OCI-M1 (cell line): ENCODE results near the gene PPP2R2D.

Experiments used
- DNase-seq: peaks from one replicate; lab custom pipeline; 2025; lab: John Stamatoyannopoulos, UW

Gene PPP2R2D

DNA sequence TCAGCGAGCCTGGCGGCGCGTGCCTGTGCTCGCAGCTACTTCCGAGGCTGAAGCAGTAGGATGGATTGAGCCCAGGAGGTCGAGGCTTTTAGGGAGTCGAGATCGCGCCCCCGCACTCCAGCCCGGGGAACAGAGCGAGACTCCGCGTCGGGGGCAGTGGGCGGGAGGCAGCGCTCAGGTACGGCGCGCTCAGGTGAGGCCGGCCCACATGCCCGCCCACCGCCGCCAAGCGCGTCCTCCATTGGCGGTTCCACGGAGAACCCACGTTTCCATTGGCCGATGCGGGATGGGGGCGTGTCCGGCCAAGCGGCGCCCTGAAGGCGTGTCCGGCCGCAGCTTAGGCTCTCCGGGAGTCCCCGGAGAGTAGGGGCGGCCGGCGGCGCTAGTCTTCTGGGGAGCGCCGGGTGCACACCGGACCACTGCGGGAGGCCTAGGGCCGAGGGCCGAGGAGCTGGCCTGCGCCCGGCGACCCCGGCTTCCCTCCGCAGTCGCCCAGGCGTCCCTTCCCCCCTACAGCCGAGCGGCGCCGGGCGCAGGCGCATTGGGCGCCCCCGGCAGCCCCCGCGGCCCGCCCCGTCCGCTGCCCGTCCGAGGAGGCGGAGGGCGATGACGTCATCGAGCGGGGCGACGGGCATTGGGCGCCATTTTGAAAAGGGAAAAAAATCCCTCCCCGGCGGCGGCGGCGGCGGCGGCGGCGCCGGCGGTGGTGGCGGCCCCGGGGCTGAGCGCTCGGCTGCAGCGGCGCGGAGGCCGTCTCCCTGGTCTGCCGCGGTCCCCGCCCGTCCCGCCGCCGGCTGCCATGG lies at the start of gene PPP2R2D:
TSS of gene PPP2R2D (plus strand) at position 659 of the 803 bp plus-strand sequence. CDS start at position 800, 141 bp downstream.
- DNase-seq: peak; percentile 97

- DNase-seq: no peak
These were observed 49.5 kb upstream of the PPP2R2D start for GRCh38 chr10:131851346-131851745.

- DNase-seq: no peak
These were observed 48.5 kb upstream of the PPP2R2D start for GRCh38 chr10:131852176-131852822.

GRCh38 chr10:131852823-131853609 lies 47.8 kb upstream of the PPP2R2D start:
- no peak for DNase-seq

DNA sequence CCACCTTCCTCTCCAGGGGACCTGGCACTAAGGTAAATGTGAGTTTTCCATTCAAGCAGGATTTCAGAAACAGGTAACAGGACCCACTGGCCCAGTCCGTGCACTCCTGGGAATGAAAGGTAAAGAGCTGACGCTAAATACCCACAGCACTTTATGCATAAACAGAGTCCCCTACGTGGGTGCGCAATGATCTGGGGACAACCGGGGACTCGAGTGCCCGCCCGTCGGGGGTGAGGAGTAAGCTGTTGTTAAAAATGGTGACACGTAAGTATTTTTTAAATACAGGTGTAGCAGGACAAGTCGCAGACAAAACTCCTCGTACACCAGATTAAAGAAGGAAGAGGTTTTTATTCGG lies 47.2 kb upstream of the PPP2R2D start:
- no peak for DNase-seq

- DNase-seq: no peak
These were observed 46.1 kb upstream of the PPP2R2D start for GRCh38 chr10:131854579-131855335.

DNA sequence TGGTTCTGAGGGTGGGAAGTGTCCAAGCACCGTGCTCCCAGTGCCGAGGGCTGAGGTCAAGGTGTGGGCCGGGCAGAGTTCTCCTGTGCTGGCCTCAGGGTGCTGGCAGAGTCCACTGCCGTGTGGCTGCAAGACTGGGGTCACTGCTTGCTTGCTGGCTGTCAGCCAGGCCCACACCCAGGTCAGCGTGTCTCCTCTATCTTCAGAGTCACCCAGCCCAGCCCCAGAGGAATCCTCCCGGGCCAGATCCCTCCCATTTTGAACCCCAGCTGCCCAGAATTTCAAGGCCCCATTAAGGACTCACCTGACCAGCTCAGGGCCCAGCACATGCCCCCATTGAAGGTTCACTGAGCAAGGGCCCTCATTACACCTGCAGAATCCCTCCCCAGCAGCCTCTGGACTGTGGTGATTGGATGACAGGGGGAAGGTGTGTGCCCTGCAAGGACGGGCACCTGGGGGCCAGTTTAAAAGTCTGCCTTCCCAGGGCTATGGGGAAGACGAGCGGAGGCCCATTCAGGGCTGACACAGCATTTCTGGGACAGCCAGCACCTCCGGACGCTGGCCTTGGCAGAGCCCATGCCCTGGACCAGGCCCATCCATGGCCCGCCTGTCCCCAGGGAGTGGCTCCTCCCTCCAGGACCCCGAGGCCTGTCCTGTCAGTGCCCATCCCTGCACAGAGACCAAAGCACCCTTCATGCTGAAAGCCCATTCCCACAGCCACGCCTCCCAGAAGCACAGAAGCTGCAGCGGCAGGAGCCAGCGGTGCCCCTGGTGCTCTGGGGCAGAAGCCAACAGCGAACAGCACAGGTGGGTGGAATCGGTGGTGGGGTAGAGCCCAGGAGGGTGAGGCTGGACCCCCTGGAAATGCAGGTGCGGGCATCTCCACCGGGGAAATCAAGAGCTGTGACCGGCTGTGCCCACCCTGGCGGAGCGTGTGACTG lies 45.1 kb upstream of the PPP2R2D start:
- no peak for DNase-seq

- no peak for DNase-seq
These were observed 44.2 kb upstream of the PPP2R2D start for GRCh38 chr10:131856441-131857094.

- no peak for DNase-seq
These were observed 43.4 kb upstream of the PPP2R2D start for GRCh38 chr10:131857156-131858117.

- DNase-seq: no peak
These were observed 42.7 kb upstream of the PPP2R2D start for GRCh38 chr10:131858118-131858515.

DNA sequence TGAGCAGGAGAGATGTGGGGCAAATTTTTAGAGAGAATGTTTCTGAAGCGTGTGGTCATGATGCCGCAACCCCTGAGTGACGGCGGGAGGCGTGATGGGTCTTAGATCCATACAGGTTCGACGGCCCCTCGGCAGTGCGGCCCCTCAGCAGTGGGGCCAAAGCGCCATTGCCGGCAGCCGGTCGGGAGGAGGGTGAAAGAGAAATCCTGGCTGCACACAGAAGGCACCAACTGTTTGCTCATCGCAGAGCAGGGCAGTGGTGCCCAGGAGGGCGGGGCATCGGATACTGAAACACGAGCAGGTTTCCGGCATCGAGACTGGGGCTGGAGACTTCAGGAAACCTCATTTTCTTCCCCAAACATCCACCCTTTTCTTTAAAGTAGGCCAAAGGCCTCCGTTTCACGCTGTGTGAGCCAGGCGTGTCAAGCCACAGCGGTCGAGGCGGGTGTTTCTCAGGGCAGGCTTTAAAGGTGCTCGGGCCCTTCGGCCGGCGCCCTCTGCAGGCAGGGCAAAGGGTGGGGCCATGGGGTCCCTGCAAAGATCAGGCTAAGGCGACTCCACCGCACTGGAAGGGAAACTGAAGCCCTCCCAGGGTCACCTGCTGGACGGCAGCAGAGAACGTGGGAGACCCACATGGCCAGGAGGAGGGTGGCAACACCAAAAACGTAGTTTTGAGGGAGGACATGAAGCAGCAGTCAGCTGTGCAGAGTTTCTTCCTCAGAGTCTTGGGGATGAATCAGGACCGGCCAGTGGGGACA lies 42.0 kb upstream of the PPP2R2D start:
- no peak for DNase-seq

- DNase-seq: no peak
These were observed 41.3 kb upstream of the PPP2R2D start for GRCh38 chr10:131859341-131860020.

DNA sequence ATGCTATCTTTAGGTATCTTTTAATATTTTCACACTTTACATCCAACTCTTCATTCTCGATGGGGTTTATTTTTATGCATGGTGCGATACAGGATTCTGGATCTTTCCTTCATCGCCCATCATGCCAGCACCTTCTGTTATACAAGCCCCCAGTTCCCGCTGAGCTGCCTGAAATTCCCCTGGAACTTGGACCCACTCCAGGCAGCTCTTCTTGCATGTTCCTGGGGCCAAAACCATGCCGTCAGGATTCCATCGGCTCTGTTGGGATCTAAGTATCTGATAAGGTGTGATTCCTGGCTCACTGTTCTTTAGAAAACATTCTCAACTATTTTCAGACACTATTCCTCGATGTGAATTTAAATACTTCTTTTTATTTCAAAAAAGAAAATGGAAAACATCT lies 40.5 kb upstream of the PPP2R2D start:
- no peak for DNase-seq

DNA sequence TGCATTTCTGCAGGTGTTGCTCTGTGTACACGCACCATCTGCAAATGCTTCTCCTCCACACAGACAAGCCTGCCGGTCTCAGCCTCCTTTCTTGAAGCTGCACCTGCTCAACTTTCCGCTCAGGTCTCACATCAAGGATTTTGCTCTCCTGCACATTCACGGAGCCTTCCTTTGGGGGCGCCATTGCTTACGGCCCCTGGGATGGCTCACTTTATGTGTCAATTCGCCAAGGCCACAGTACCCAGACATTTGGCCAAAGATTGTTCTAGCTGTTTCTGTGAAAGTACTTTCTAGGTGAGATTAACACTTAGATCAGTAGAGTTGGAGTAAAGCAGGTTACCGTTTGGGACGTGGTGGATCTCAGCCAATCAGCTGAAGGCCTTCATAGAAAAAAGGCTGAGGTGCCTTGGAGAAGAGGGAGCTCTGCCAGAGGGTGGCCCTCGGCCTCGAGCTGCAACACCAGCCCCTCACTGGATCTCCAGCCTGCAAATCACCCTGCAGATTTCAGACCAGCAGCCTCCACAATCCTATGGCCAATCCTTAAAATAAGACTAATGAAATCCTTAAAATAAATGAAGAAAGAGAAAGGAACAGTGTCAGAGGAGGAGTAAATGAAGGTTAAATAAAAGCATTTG lies 39.9 kb upstream of the PPP2R2D start:
- DNase-seq: no peak

DNA sequence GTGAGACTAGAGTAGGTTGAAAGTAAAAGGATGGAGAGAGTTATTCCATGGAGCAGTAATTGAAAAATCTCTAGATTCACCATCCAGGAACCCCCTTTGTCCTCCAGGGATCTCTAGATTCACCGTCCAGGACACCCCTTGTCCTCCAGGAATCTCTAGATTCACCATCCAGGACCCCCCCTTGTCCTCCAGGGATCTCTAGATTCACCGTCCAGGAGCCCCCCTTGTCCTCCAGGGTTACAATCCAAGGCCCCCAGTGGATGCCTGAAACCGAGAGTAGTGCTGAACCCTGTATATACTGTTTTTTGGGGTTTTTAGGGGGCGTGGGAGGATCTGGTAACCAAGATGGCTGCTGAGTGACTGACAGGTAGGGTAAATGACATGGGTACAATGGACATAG lies 38.3 kb upstream of the PPP2R2D start:
- DNase-seq: peak; percentile 21

GRCh38 chr10:131865223-131865917 lies 35.4 kb upstream of the PPP2R2D start:
- DNase-seq: no peak

- no peak for DNase-seq
These were observed 34.1 kb upstream of the PPP2R2D start for GRCh38 chr10:131866673-131867072.
